Activated naive CD4-positive, alpha-beta T cell treated with anti-CD3 and anti-CD28 coated beads, Interleukin-2, amount 10 ng/mL, durations not matched to agents 7 days and 5 days (primary cell): ENCODE results near the gene NEDD8.
A peak's percentile ranks its signal among the peaks of the same experiment; 100 is the strongest.
"Not testable (repeated sequence)": the region's sequence is repeated elsewhere in the genome, so short reads cannot be mapped to it uniquely, and the experiment has no call there.

Source experiments
- CTCF ChIA-PET: fragments of 350-600 bp; sonication (Branson Sonifier 250); formaldehyde crosslinking; loops from one replicate; lab custom pipeline; 2021; ENCODE audit warnings: antibody characterized with exemption; lab: Charles Lee
- DNase-seq: peaks from one replicate; pipeline ENCODE4 v3.0.0-alpha.2; 2020
- H3K27ac Mint-ChIP-seq: one replicate; pipeline ENCODE4 v1.8.0; 2021; ENCODE audit warnings: mild to moderate bottlenecking, moderate library complexity, mixed read lengths
- H3K27me3 Mint-ChIP-seq: one replicate; pipeline ENCODE4 v1.8.0; 2021; ENCODE audit warnings: mild to moderate bottlenecking, mixed read lengths
- H3K36me3 Mint-ChIP-seq: one replicate; pipeline ENCODE4 v1.8.0; 2021; ENCODE audit warnings: mixed read lengths
- H3K4me1 Mint-ChIP-seq: one replicate; pipeline ENCODE4 v1.8.0; 2021; ENCODE audit warnings: mixed read lengths
- H3K4me3 Mint-ChIP-seq: one replicate; pipeline ENCODE4 v1.8.0; 2021; ENCODE audit warnings: mild to moderate bottlenecking, moderate library complexity, mixed read lengths
- H3K9me3 Mint-ChIP-seq: one replicate; pipeline ENCODE4 v1.8.0; 2021; ENCODE audit warnings: mixed read lengths

The NEDD8 gene

GRCh38 chr14:24216345-24216699 lies 15.8 kb downstream of the NEDD8 start:
- H3K4me3 Mint-ChIP-seq, result peak overlapping the region; percentile 94
- CTCF ChIA-PET, result interaction anchor here (0.9 to 2.9 kb wide), 12 partner anchors 15 to 221 kb away, joined by 3 to 26 read pairs (median 6); partner anchors contain the start of genes CIDEB, DHRS1, LTB4R2 and NOP9
- H3K9me3 Mint-ChIP-seq, result no peaks in the 10 kb centered on the region
- H3K4me1 Mint-ChIP-seq, result peaks cover 51% of the 10 kb centered on the region
- H3K36me3 Mint-ChIP-seq, result peaks cover 36% of the 10 kb centered on the region
- H3K27ac Mint-ChIP-seq, result peak overlapping the region; percentile 95
- peaks cover 6% of the 10 kb centered on the region for H3K27me3 Mint-ChIP-seq
- DNase-seq, result no peak

GRCh38 chr14:24215495-24216344 lies 16.4 kb downstream of the NEDD8 start, which contains the start of gene MDP1:
MDP1 (minus strand) TSS chr14:24216066; CDS start chr14:24215955, 111 bp downstream.
- peak within 1 kb of the TSS; percentile 94 for H3K4me3 Mint-ChIP-seq
- no peaks in the 10 kb centered on the region for H3K9me3 Mint-ChIP-seq
- peak; percentile 93 for DNase-seq
- peaks cover 39% of the 10 kb centered on the region for H3K36me3 Mint-ChIP-seq
- H3K27me3 Mint-ChIP-seq, result peaks cover 6% of the 10 kb centered on the region
- peak within 1 kb of the TSS; percentile 95 for H3K27ac Mint-ChIP-seq
- peaks cover 56% of the 10 kb centered on the region for H3K4me1 Mint-ChIP-seq
- CTCF ChIA-PET, result interaction anchor here (0.6 to 2.9 kb wide), 21 partner anchors 9 to 221 kb away, joined by 3 to 26 read pairs (median 4); partner anchors contain the start of genes CIDEB, DHRS1, LTB4R2 and NOP9

GRCh38 chr14:24213866-24214662 lies 18.1 kb downstream of the NEDD8 start:
- H3K36me3 Mint-ChIP-seq, result peaks cover 56% of the 10 kb centered on the region
- peak overlapping the region; percentile 95 for H3K27ac Mint-ChIP-seq
- DNase-seq, result no peak
- peaks cover 62% of the 10 kb centered on the region for H3K4me1 Mint-ChIP-seq
- no peaks in the 10 kb centered on the region for H3K9me3 Mint-ChIP-seq
- CTCF ChIA-PET, result interaction anchor here (0.7 to 2.9 kb wide), 15 partner anchors 15 to 223 kb away, joined by 3 to 14 read pairs (median 3); partner anchors contain the start of genes RABGGTA, TINF2 and TM9SF1
- peak overlapping the region; percentile 81 for H3K4me3 Mint-ChIP-seq
- H3K27me3 Mint-ChIP-seq, result peaks cover 6% of the 10 kb centered on the region

GRCh38 chr14:24212924-24213865 lies 19.0 kb downstream of the NEDD8 start, which contains the start of gene CHMP4A:
CHMP4A (minus strand) TSS chr14:24213488; CDS start chr14:24213439, 49 bp downstream.
- CTCF ChIA-PET, result interaction anchor here (0.6 to 2.7 kb wide), 12 partner anchors 17 to 223 kb away, joined by 3 to 14 read pairs (median 3); partner anchors contain the start of genes RABGGTA and TINF2
- H3K4me1 Mint-ChIP-seq, result peaks cover 65% of the 10 kb centered on the region
- H3K27ac Mint-ChIP-seq, result peak within 1 kb of the TSS; percentile 95
- H3K9me3 Mint-ChIP-seq, result no peaks in the 10 kb centered on the region
- peak; percentile 99 for DNase-seq
- H3K27me3 Mint-ChIP-seq, result peaks cover 6% of the 10 kb centered on the region
- peaks cover 56% of the 10 kb centered on the region for H3K36me3 Mint-ChIP-seq
- H3K4me3 Mint-ChIP-seq, result peak within 1 kb of the TSS; percentile 81

GRCh38 chr14:24211311-24211710 lies 20.9 kb downstream of the NEDD8 start:
- peak overlapping the region; percentile 95 for H3K27ac Mint-ChIP-seq
- H3K4me3 Mint-ChIP-seq, result peak overlapping the region; percentile 81
- peaks cover 6% of the 10 kb centered on the region for H3K27me3 Mint-ChIP-seq
- peaks cover 70% of the 10 kb centered on the region for H3K4me1 Mint-ChIP-seq
- CTCF ChIA-PET, result interaction anchor here (1.1 kb wide), 1 partner anchor 153 kb away, joined by 3 read pairs; no protein-coding TSS in a partner anchor
- no peaks in the 10 kb centered on the region for H3K9me3 Mint-ChIP-seq
- H3K36me3 Mint-ChIP-seq, result peaks cover 63% of the 10 kb centered on the region
- DNase-seq, result no peak

GRCh38 chr14:24207625-24208024 lies 24.5 kb downstream of the NEDD8 start:
- CTCF ChIA-PET, result interaction anchor here (1.1 to 1.3 kb wide), 2 partner anchors 12 to 100 kb away, joined by 3 read pairs; partner anchors contain the start of gene CIDEB
- Mint-ChIP-seq H3K4me3 (no peak overlapping the region), H3K27ac (no peak overlapping the region), H3K27me3 (no peaks in the 10 kb centered on the region), H3K9me3 (peaks cover 6% of the 10 kb centered on the region), H3K36me3 (peaks cover 80% of the 10 kb centered on the region), H3K4me1 (peaks cover 38% of the 10 kb centered on the region)
- no peak for DNase-seq

- Mint-ChIP-seq H3K4me3 (no peak overlapping the region), H3K36me3 (peaks cover 83% of the 10 kb centered on the region), H3K27me3 (no peaks in the 10 kb centered on the region), H3K4me1 (peaks cover 34% of the 10 kb centered on the region), H3K27ac (peak overlapping the region; percentile 58), H3K9me3 (peaks cover 10% of the 10 kb centered on the region)
- DNase-seq, result no peak
- CTCF ChIA-PET, result interaction anchor here (1.1 to 1.3 kb wide), 3 partner anchors 8 to 101 kb away, joined by 3 read pairs; partner anchors contain the start of genes CIDEB and MDP1
Observed at GRCh38 chr14:24207104-24207551, 25.0 kb downstream of the NEDD8 start.

- Mint-ChIP-seq H3K9me3 (peaks cover 15% of the 10 kb centered on the region), H3K27ac (no peak overlapping the region), H3K27me3 (no peaks in the 10 kb centered on the region), H3K4me3 (no peak overlapping the region), H3K36me3 (peaks cover 85% of the 10 kb centered on the region), H3K4me1 (peaks cover 28% of the 10 kb centered on the region)
- DNase-seq, result no peak
- CTCF ChIA-PET, result interaction anchor here (1.1 to 1.2 kb wide), 2 partner anchors 9 to 101 kb away, joined by 3 read pairs; partner anchors contain the start of genes CIDEB and MDP1
Observed at GRCh38 chr14:24206260-24207103, 25.7 kb downstream of the NEDD8 start.

- H3K9me3 Mint-ChIP-seq, result peaks cover 17% of the 10 kb centered on the region
- no peaks in the 10 kb centered on the region for H3K27me3 Mint-ChIP-seq
- H3K4me3 Mint-ChIP-seq, result no peak overlapping the region
- DNase-seq, result no peak
- CTCF ChIA-PET, result no interaction called here
- H3K4me1 Mint-ChIP-seq, result peaks cover 18% of the 10 kb centered on the region
- peaks cover 82% of the 10 kb centered on the region for H3K36me3 Mint-ChIP-seq
- H3K27ac Mint-ChIP-seq, result no peak overlapping the region
Observed at GRCh38 chr14:24204163-24205146, 27.7 kb downstream of the NEDD8 start.

GRCh38 chr14:24203249-24203886 lies 28.8 kb downstream of the NEDD8 start:
- H3K4me1 Mint-ChIP-seq, result peaks cover 27% of the 10 kb centered on the region
- H3K36me3 Mint-ChIP-seq, result peaks cover 85% of the 10 kb centered on the region
- CTCF ChIA-PET, result interaction anchor here (1.2 to 1.3 kb wide), 2 partner anchors 94 to 105 kb away, joined by 4 read pairs; partner anchors contain the start of gene CIDEB
- peaks cover 17% of the 10 kb centered on the region for H3K9me3 Mint-ChIP-seq
- not testable (repeated sequence) for H3K27ac Mint-ChIP-seq, H3K4me3 Mint-ChIP-seq, H3K27me3 Mint-ChIP-seq, DNase-seq

GRCh38 chr14:24202538-24202937 lies 29.6 kb downstream of the NEDD8 start:
- H3K36me3 Mint-ChIP-seq, result peaks cover 79% of the 10 kb centered on the region
- CTCF ChIA-PET, result interaction anchor here (1.2 to 1.3 kb wide), 2 partner anchors 94 to 106 kb away, joined by 4 read pairs; partner anchors contain the start of gene CIDEB
- H3K4me3 Mint-ChIP-seq, H3K27ac Mint-ChIP-seq, DNase-seq, H3K27me3 Mint-ChIP-seq: not testable (repeated sequence)
- H3K4me1 Mint-ChIP-seq, result peaks cover 24% of the 10 kb centered on the region
- H3K9me3 Mint-ChIP-seq, result peaks cover 17% of the 10 kb centered on the region
